ENCODE measurements around the gene SCAF4.

The SCAF4 gene

DNA sequence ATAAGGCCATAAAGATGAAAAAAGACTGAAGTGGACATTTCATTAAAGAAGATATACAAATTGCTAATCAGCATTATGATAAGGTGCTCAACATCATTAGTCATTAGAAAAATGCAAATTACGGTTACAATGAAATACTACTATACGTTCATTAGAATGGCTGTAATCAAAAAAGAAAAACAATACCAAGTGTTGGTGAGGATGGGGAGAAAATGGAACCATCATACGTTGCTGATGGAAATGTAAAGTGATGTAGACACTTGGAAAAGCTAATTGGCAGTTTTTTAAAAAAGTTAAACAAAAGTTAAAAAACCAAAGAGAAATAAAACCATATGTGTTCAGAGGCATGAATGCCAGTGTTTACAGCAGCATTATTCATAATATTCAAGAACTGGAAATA is 81.0 kb downstream of the SCAF4 start:
- TF ChIP-seq TEAD4 (IDR thresholded peaks at IDR 0.05) (no peak), CEBPB (IDR thresholded peaks at IDR 0.05) (no peak), NFIC (IDR thresholded peaks at IDR 0.05) (no peak), CREB1 (IDR thresholded peaks at IDR 0.05; ENCODE audit: low read depth) (no peak), EGR1 (IDR thresholded peaks at IDR 0.05) (no peak), FOXM1 (IDR thresholded peaks at IDR 0.05; ENCODE audit: borderline replicate concordance, low read depth) (no peak), EP300 (IDR thresholded peaks at IDR 0.05; ENCODE audit: borderline replicate concordance) (no peak), TAF1 (IDR thresholded peaks at IDR 0.05; ENCODE audit: low read depth) (no peak), RAD21 (IDR thresholded peaks at IDR 0.05; ENCODE audit: low read depth) (no peak), TCF12 (IDR thresholded peaks at IDR 0.05; ENCODE audit: low read depth) (no peak), ZBTB7A (IDR thresholded peaks at IDR 0.05; ENCODE audit: low read depth) (no peak)
- TF ChIP-seq, protein P1, sequence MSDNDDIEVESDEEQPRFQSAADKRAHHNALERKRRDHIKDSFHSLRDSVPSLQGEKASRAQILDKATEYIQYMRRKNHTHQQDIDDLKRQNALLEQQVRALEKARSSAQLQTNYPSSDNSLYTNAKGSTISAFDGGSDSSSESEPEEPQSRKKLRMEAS (IDR thresholded peaks at IDR 0.05): no peak
- TF ChIP-seq, protein P2, sequence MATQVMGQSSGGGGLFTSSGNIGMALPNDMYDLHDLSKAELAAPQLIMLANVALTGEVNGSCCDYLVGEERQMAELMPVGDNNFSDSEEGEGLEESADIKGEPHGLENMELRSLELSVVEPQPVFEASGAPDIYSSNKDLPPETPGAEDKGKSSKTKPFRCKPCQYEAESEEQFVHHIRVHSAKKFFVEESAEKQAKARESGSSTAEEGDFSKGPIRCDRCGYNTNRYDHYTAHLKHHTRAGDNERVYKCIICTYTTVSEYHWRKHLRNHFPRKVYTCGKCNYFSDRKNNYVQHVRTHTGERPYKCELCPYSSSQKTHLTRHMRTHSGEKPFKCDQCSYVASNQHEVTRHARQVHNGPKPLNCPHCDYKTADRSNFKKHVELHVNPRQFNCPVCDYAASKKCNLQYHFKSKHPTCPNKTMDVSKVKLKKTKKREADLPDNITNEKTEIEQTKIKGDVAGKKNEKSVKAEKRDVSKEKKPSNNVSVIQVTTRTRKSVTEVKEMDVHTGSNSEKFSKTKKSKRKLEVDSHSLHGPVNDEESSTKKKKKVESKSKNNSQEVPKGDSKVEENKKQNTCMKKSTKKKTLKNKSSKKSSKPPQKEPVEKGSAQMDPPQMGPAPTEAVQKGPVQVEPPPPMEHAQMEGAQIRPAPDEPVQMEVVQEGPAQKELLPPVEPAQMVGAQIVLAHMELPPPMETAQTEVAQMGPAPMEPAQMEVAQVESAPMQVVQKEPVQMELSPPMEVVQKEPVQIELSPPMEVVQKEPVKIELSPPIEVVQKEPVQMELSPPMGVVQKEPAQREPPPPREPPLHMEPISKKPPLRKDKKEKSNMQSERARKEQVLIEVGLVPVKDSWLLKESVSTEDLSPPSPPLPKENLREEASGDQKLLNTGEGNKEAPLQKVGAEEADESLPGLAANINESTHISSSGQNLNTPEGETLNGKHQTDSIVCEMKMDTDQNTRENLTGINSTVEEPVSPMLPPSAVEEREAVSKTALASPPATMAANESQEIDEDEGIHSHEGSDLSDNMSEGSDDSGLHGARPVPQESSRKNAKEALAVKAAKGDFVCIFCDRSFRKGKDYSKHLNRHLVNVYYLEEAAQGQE (IDR thresholded peaks at IDR 0.05; ENCODE audit: low read depth): no peak

DNA sequence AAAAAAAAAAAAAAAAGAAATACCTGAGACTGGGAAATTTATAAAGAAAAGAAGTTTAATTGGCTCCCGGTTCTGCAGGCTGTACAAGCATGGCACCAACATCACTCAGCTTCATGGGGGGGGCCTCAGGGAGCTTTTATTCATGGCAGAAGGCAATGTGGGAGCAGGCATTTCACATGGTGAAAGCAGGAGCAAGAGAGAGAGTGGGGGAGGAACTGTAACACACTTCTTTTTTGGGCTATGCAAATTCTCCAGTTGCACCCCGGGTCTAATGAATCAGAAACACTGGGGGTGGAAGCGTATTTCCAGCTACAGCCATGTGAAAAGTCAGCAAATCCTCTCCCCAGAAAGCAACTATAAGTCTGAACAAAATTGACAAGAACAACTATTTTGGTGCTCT is 84.3 kb downstream of the SCAF4 start:
- TF ChIP-seq CREB1 (IDR thresholded peaks at IDR 0.05; ENCODE audit: low read depth) (no peak), ZBTB7A (IDR thresholded peaks at IDR 0.05; ENCODE audit: low read depth) (no peak), TEAD4 (IDR thresholded peaks at IDR 0.05) (no peak), EP300 (IDR thresholded peaks at IDR 0.05; ENCODE audit: borderline replicate concordance) (no peak), FOXM1 (IDR thresholded peaks at IDR 0.05; ENCODE audit: borderline replicate concordance, low read depth) (no peak), EGR1 (IDR thresholded peaks at IDR 0.05) (no peak), NFIC (IDR thresholded peaks at IDR 0.05) (no peak), RAD21 (IDR thresholded peaks at IDR 0.05; ENCODE audit: low read depth) (no peak), CEBPB (IDR thresholded peaks at IDR 0.05) (no peak), YY1 (IDR thresholded peaks at IDR 0.05; ENCODE audit: low read depth) (no peak), TCF12 (IDR thresholded peaks at IDR 0.05; ENCODE audit: low read depth) (no peak), TAF1 (IDR thresholded peaks at IDR 0.05; ENCODE audit: low read depth) (no peak)
- TF ChIP-seq, protein P1 (IDR thresholded peaks at IDR 0.05): no peak
- TF ChIP-seq, protein P3, sequence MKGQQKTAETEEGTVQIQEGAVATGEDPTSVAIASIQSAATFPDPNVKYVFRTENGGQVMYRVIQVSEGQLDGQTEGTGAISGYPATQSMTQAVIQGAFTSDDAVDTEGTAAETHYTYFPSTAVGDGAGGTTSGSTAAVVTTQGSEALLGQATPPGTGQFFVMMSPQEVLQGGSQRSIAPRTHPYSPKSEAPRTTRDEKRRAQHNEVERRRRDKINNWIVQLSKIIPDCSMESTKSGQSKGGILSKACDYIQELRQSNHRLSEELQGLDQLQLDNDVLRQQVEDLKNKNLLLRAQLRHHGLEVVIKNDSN (IDR thresholded peaks at IDR 0.05): no peak
- TF ChIP-seq, protein P2 (IDR thresholded peaks at IDR 0.05; ENCODE audit: low read depth): no peak

DNA sequence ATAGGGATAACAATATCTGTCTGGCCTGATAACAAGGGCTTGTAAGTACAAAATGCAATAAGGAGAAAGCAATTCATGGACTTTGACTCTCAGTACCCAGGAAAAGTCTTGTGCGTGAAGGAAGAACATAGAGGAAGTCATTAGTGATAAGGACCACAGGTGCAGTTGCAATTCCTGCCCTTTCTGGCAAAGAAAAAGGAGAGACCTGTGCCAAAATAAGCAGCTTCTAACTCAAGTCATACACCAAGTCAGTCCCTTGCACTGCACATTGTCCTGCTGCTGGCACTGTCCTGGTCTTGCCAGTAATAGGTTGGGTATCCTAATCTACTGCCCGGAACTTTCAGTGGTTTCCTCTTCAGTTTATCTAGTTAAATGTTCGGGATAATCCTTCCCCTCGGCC is 87.3 kb downstream of the SCAF4 start:
- TF ChIP-seq, protein P3 (IDR thresholded peaks at IDR 0.05): no peak
- TF ChIP-seq FOXM1 (IDR thresholded peaks at IDR 0.05; ENCODE audit: borderline replicate concordance, low read depth) (no peak), RAD21 (IDR thresholded peaks at IDR 0.05; ENCODE audit: low read depth) (no peak), TAF1 (IDR thresholded peaks at IDR 0.05; ENCODE audit: low read depth) (no peak), TEAD4 (IDR thresholded peaks at IDR 0.05) (no peak)

- TF ChIP-seq ZBTB7A (IDR thresholded peaks at IDR 0.05; ENCODE audit: low read depth) (no peak), NFIC (IDR thresholded peaks at IDR 0.05) (no peak), EGR1 (IDR thresholded peaks at IDR 0.05) (no peak), CEBPB (IDR thresholded peaks at IDR 0.05) (no peak), TAF1 (IDR thresholded peaks at IDR 0.05; ENCODE audit: low read depth) (no peak), RAD21 (IDR thresholded peaks at IDR 0.05; ENCODE audit: low read depth) (no peak), EP300 (IDR thresholded peaks at IDR 0.05; ENCODE audit: borderline replicate concordance) (no peak), YY1 (IDR thresholded peaks at IDR 0.05; ENCODE audit: low read depth) (no peak), TCF12 (IDR thresholded peaks at IDR 0.05; ENCODE audit: low read depth) (no peak), TEAD4 (IDR thresholded peaks at IDR 0.05) (no peak), CREB1 (IDR thresholded peaks at IDR 0.05; ENCODE audit: low read depth) (no peak), FOXM1 (IDR thresholded peaks at IDR 0.05; ENCODE audit: borderline replicate concordance, low read depth) (no peak)
- TF ChIP-seq, protein P1 (IDR thresholded peaks at IDR 0.05): no peak
- TF ChIP-seq, protein P3 (IDR thresholded peaks at IDR 0.05): no peak
- TF ChIP-seq, protein P2 (IDR thresholded peaks at IDR 0.05; ENCODE audit: low read depth): no peak
Observed at GRCh38 chr21:31641416-31641922, 90.4 kb downstream of the SCAF4 start.
